BJ (cell line): Measurements from ENCODE around the gene LSP1. TPM values are rescaled to one million over a fixed set of nuclear protein-coding genes. Genes with fewer than 3 reads are reported as not detected.

ENCODE experiments used
- CTCF ChIA-PET: fragments of 350-600 bp; formaldehyde crosslinking; extraction: SDS; loops from one replicate; lab custom pipeline; 2021; ENCODE audit warnings: antibody characterized with exemption, inconsistent platforms; lab: Yijun Ruan, JAX
- POLR2A ChIA-PET: fragments of 300-600 bp; sonication (Branson Sonifier 250); formaldehyde crosslinking; extraction: SDS; loops from one replicate; lab custom pipeline; 2021; ENCODE audit warnings: antibody characterized with exemption; lab: Charles Lee
- DNase-seq: peaks from one replicate; pipeline ENCODE4 v3.0.0-alpha.2; 2011; ENCODE audit warnings: low read depth
- H3K27me3 ChIP-seq: 2 replicates; pipeline ENCODE4 v1.6.0; 2011; ENCODE audit warnings: low read length; ENCODE audit not compliant: control insufficient read depth, insufficient read depth
- H3K36me3 ChIP-seq: 2 replicates; pipeline ENCODE4 v1.5.1; 2011; ENCODE audit warnings: low read length; ENCODE audit not compliant: control insufficient read depth, insufficient read depth
- H3K4me3 ChIP-seq: 2 replicates; pipeline ENCODE4 v1.5.1; 2011; ENCODE audit warnings: low read depth, mild to moderate bottlenecking, control low read depth, low read length
- polyA plus RNA-seq: library from polyadenylated mRNA; depleted of rRNA; stranded (reverse); fragments of >200 nt; gene quantifications from 2 replicates; pipeline ENCODE4 v1.2.3, GENCODE V29; 2011
- TF ChIP-seq, protein P1 (sequence below): IDR thresholded peaks from 2 replicates; pipeline ENCODE4 v1.5.1; 2011; ENCODE audit warnings: low read depth, mild to moderate bottlenecking, control low read depth, inconsistent platforms, low read length, moderate library complexity; ENCODE audit not compliant: insufficient read depth

Gene LSP1
- polyA plus RNA-seq, 1 experiment = not detected

DNA sequence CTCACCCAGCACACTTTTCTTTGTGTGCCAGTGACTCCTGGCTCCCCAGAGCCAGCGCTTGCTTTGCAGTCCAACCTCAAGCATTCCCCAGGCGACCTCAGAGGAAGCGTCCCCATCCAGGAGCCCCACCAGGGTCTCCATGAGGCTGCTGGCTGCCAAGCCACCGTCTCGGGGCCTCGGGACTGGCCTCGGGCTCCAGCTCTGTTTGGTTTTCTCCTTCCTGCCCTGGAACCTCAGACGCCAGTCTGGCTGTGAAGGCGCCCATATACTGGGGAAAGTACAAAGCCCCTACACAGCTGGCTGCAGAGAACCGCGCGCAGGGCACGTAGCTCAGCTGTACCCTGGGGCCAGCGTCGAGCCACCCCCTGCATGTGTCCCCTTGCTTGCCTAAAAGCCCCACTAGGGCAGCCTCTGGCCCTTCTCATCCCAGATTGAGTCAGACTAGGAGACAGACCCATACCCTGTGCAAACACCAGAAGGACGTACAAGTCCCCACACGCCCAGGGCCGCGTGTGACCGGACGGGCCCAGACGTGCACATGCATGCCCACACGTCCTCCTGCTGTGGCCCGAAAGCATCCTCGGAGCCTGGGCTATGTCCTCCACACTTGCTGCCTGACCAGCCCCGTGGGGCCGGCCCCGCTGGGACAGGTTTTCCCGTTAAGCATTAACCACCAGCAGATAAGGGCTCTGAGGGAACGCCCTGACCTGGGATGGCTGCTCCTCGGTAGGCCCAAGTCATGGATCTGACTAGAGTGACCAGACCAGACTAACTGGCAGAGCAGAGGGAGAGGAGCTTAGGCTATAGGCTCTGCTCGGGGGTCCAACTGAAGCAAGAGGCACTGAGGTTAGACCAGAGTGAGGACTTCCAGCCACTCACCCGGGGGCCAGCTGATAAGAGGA, 22.3 kb upstream of the LSP1 start:
- CTCF ChIA-PET = interaction anchor here (0.6 to 13.1 kb wide), 14 partner anchors 19 to 321 kb away, joined by 3 to 510 read pairs (median 12); partner anchors contain the start of genes IFITM10, KRTAP5-6 and MRPL23
- POLR2A ChIA-PET = no interaction called here
- DNase-seq = no peak

DNA sequence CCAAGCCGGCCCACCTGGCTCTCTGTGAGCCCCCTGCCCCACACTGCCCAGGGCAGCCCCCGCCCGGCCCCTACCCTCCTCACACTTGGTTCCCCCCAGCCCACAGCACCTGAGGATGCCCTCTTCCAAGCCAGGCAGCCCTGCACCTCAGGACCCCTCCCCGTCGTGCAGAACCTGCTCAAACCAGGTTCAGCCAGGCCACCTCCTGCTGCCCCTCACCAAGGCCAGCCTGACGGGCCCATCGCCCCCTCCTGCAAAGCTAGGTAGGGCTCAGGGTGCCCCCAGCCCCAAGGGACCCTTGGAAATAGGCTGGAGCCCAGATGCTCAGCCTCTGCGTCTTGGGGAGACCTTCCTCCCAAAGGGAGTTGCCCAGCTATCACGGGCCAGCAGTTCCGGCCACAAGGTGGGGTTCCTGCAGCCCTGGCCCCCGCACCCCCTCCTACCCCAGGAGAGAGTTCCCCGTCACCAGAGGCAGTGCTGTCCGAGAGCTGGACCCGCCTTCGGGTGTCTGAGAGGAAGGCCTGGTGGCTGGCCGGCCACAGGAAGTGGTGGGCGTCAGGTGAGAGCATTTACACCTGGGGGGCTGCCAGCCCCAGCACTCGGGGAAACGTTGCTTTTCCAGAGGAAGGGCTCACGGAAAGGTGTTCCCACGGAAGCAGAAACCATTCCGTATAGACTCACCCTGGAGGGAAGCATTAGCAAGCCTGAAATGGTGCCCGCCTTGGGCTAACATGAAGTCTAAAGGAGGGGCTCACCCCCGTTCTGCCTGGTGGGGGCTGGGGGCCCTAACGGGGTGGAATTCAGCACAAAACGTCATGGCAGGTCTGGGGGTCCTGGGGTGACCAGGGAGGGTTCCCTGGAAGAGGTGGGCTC, 21.3 kb upstream of the LSP1 start:
- TF ChIP-seq, protein P1, sequence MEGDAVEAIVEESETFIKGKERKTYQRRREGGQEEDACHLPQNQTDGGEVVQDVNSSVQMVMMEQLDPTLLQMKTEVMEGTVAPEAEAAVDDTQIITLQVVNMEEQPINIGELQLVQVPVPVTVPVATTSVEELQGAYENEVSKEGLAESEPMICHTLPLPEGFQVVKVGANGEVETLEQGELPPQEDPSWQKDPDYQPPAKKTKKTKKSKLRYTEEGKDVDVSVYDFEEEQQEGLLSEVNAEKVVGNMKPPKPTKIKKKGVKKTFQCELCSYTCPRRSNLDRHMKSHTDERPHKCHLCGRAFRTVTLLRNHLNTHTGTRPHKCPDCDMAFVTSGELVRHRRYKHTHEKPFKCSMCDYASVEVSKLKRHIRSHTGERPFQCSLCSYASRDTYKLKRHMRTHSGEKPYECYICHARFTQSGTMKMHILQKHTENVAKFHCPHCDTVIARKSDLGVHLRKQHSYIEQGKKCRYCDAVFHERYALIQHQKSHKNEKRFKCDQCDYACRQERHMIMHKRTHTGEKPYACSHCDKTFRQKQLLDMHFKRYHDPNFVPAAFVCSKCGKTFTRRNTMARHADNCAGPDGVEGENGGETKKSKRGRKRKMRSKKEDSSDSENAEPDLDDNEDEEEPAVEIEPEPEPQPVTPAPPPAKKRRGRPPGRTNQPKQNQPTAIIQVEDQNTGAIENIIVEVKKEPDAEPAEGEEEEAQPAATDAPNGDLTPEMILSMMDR = no peak
- peaks cover 2% of the 10 kb centered on the region; the same call in 1 of the 2 replicates for H3K27me3 ChIP-seq
- ChIA-PET POLR2A (no interaction called here), CTCF (interaction anchor here (0.5 to 13.1 kb wide), 36 partner anchors 10 to 331 kb away, joined by 3 to 510 read pairs (median 10); partner anchors contain the start of genes CTSD, IFITM10, INS and KRTAP5-6)
- DNase-seq = no peak
- H3K4me3 ChIP-seq = no peak overlapping the region
- no peaks in the 10 kb centered on the region for H3K36me3 ChIP-seq

More for the DNA sequence above, 22.3 kb upstream of the LSP1 start:
- TF ChIP-seq, protein P1 = no peak
- Histone ChIP-seq H3K27me3 (peaks cover 2% of the 10 kb centered on the region; the same call in 1 of the 2 replicates), H3K36me3 (no peaks in the 10 kb centered on the region), H3K4me3 (no peak overlapping the region)

DNA sequence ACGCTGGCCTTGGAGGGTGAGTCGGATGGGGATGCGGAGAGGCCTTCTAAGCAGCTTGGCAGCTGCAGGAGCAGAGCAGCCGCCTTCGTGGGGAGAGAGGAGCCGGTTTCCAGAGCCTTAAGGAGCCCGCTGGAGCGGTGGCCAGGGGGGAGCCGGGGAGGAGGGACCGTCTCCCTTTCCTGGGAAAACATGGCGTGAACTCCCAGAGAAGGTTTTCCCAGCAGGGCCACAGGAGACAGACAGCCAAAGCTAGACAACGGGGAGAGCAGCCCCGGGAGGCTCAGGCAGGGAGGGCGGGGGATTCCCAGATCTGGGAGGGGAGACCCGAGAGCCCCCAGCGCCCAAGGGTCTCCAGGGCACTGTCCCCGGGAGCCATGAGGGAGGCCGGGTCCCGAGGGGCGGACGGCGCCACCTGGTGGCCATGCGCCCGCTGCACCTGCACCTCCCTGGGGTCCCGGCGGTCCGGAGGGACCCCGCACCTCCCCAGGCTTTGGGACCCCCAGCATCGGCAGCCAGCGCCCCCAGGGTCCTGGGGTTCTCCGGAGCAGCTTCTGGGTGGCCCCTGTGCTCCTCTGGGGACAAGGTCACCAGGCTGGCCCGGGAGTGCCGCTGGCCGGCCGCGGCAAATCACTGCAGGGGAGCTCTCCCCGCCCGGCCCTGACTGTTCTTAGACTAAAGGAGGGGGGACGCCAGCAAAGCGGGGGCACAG, 20.5 kb upstream of the LSP1 start:
- Histone ChIP-seq H3K27me3 (peaks cover 2% of the 10 kb centered on the region; the same call in 1 of the 2 replicates), H3K36me3 (no peaks in the 10 kb centered on the region), H3K4me3 (no peak overlapping the region)
- POLR2A ChIA-PET = interaction anchor here (0.6 kb wide), 3 partner anchors 68 to 131 kb away, joined by 4 to 13 read pairs (median 4); partner anchors contain the start of gene CTSD
- TF ChIP-seq, protein P1 = peak; percentile 95
- DNase-seq = no peak
- CTCF ChIA-PET = interaction anchor here (0.6 to 13.1 kb wide), 60 partner anchors 11 to 330 kb away, joined by 3 to 510 read pairs (median 4); partner anchors contain the start of genes CTSD, IFITM10, INS and KRTAP5-6

DNA sequence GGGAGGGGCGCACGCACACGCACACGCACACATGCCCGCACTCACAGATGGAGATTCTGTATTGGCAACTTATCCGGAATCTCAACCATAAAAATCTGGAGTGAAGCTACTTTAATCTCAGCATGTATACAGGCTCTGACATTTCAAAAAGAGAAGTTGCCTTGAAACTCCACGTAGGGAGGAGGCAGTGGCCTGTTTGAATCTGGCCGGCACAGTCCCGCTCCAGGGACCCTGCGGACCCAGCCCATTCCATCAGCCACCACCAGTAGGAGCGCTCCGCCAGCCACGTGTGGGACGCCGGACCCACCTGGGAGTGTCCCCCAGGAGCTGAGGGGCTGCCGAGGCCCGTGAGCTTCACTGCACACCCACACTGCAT, 20.0 kb upstream of the LSP1 start:
- ChIA-PET POLR2A (interaction anchor here (0.6 kb wide), 3 partner anchors 69 to 132 kb away, joined by 4 to 13 read pairs (median 4); partner anchors contain the start of gene CTSD), CTCF (interaction anchor here (0.6 to 13.1 kb wide), 54 partner anchors 11 to 329 kb away, joined by 3 to 510 read pairs (median 5); partner anchors contain the start of genes CTSD, IFITM10, INS and KRTAP5-6)
- TF ChIP-seq, protein P1 = no peak
- Histone ChIP-seq H3K4me3 (no peak overlapping the region), H3K27me3 (peaks cover 2% of the 10 kb centered on the region; the same call in 1 of the 2 replicates), H3K36me3 (no peaks in the 10 kb centered on the region)
- DNase-seq = no peak
